Left cardiac atrium (tissue), 4 donors: ENCODE results near the gene GLG1. TPM values are rescaled to one million over a fixed set of nuclear protein-coding genes. Genes with fewer than 3 reads are reported as not detected.

Experiments used
- ATAC-seq, 2 donors: fragments of 200-7000 bp; cut with Tn5 transposase; one replicate each; pipeline ENCODE4 v1.9.1; 2020; ENCODE audit warnings: mild to moderate bottlenecking in 2 of 2, moderate library complexity in 2 of 2
- DNase-seq: peaks from one replicate; pipeline ENCODE4 v3.0.0-alpha.2; 2020
- intact Hi-C, 2 donors: fragments of 100-400 bp; cut with DNase I; formaldehyde crosslinking; loops; one replicate each; pipeline versions ENCODE4 v1.14.1 to v1.15.1; 2022 to 2023
- total RNA-seq, 2 donors: library from RNA; stranded (reverse); fragmentation: NEBNext Ultra II Directional; extraction: Animal tissue kit (Norgen Biotek cat#: 25700); gene quantifications; one replicate each; pipeline ENCODE4 v1.2.1, GENCODE V29; 2021
- donor health status: DM: no; HTN: yes; CAD: no.
- donor health status: DM: no; HTN: yes; CAD: no; lungs with severe emphysema.
- donor health status: DM: yes; HTN: yes; CAD: no.
- donor health status: Dilated cardiomyopathy.

GLG1 gene
- total RNA-seq, 2 donors from 2014 or later, result 78.7 to 86.6 TPM

DNA sequence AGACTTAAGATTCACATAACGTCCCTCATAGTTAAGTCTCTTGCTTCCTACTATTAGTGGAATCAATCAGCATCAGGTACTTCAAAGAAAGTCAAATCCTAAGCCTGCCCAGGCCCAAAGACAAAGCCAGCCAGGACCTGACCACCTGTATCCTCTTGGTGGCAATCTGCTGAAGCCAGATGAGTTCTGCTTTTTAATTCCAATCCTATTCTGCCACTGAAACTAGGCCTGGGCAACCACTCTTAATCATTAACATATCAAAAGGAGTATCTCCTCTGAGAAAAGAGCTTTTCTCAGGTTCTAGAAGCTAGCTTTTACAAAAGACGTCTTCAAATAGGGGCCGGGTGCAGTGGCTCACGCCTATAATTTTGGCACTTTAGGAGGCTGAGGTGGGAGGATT, 15.1 kb upstream of the GLG1 start:
- ATAC-seq (no peak), DNase-seq (no peak)
- intact Hi-C loops, result loop anchor here in 1 of 2 donors (10.0 kb wide), 1 partner anchor 117 kb away; no protein-coding TSS in a partner anchor

DNA sequence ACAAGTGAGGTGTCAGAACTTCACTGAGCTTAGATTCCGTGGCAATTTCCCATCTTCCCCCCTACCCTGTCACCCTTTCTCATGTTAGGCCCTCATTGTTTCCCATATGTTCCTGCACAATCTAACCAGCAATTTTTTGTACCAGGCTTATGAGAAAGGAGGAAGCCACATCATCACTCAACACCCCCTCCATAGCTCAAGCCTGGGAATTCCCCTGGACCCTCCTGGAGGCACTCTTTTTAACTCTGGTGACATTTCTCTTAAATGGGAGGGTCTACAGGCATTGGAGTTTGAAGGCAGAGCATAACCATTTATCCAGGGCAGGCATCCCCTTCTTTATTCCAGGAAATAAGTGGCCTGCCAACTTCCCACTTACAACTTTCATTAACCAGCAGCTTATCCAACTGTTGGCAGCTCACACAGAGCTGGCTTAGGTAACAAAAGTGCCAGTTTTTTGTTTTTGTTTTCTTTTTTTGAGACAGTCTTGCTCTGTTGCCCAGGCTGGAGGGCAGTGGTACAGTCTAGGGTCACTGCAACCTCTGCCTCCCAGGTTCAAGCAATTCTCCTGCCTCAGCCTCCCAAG, 10.4 kb upstream of the GLG1 start:
- no peak for ATAC-seq
- no peak for DNase-seq
- intact Hi-C loops, result no loop called here

GRCh38 chr16:74611721-74612120, 4.8 kb upstream of the GLG1 start:
- DNase-seq, result no peak
- no peak for ATAC-seq
- intact Hi-C loops, result no loop called here

GRCh38 chr16:74608944-74609343, 2.0 kb upstream of the GLG1 start:
- ATAC-seq (no peak), DNase-seq (no peak)
- intact Hi-C loops, result no loop called here

DNA sequence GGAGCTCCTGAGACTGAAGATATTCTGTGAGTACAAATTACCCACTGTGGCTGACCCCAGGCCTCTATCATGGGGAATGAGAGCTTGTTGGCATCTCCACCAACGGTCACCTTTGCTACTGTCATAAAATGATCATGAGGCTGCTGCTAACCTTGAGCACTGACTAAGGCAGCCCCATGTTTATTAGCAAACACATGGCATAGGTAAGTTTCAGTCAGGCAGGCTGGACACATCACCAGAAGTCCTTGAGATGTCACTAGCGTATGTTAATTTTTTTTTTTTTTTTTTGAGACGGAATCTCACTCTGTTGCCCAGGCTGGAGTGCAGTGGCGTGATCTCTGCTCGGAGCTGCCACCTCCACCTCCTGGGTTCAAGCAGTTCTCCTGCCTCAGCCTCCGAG, 1.5 kb upstream of the GLG1 start:
- ATAC-seq, result no peak
- DNase-seq, result no peak
- intact Hi-C loops, result no loop called here

GRCh38 chr16:74607962-74608356, 1.0 kb upstream of the GLG1 start:
- no peak for DNase-seq
- intact Hi-C loops, result no loop called here
- ATAC-seq, result no peak

DNA sequence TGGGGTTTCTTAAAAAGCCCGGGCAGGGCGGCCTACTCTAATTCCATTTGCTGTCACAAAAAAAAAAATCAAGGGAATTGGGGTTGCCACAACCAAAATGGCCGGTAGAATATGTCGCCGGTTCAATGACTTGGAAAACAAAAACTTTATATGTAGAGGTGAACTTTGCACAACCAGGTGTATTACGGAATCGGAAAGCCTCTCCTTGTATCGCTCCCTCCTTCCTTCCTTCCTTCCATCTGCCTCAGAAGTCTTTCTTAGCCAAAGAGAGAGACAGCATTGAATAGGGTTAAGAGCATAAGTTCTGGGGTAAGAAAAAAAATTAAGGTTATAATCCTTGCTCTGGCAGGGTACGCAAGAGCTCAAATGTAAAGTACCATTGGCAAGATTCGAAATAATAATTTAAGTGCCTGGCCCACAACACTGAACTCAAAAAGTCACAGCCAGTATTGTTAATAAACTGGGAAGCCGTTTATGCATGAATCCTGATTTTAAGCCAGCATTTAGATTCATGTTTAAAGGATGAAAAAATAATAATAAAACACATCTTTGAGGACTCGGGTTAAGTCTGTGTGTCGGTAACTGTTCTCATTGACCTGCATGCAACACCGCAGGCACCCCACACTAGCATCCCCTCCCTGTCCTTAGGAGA, 522 bp upstream of the GLG1 start:
- intact Hi-C loops, result no loop called here
- no peak for DNase-seq
- no peak for ATAC-seq

DNA sequence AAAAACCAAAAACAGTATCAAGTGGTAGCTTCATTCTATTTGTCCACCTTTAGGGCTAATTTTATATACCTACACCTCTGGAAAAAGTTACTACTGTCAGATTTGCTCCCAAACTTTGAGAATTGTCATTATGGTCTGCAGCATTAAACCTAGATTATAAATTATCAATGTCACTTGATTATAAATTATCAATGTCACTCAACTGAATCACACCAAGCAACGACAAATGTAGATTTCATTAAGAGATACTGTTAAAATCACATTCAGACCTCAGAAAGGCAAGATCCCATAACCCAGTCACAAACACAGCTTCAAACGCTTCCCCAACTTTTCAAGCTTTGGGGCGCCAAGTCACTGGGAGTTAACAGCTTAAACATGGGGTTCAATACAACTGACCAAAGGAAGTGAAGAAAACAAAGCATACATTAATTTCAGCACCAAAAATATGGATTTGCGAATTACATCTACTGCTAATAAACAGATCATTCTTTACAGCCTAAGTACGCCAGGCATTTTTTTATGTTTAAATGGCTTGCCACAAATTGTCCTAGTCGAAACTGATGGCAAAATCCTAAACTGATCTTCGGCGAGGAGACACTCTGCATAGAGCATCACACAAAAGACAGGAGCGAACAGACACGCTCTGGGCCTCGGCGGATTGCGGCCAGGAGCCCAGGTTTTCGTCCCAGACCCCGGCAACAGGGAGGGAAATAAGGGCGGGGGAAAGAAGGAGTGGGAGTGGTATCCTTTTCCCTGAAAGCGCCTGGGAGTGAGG, 981 bp downstream of the GLG1 start:
- intact Hi-C loops, result no loop called here
- ATAC-seq (peak; percentile 14 to 32), DNase-seq (no peak)

GRCh38 chr16:74605332-74605731, 1.6 kb downstream of the GLG1 start:
- no peak for ATAC-seq
- DNase-seq, result no peak
- intact Hi-C loops, result no loop called here

DNA sequence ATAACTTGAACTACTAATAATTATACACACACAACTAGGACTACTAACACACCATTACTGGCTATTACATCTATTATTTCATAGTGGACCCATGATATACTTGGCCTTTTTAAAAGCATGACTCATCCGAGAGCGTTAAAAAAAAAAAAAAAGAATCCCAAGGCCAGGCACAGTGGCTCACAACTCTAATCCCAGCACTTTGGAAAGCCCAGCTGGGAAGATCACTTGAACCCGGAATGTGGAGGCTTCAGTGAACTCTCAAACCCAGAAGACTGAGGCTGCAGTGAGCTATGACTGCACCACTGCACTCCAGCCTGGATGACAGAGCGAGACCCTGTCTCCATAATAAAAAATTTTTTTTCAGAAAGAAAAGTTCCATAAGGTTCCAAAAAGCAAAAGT, 3.1 kb downstream of the GLG1 start:
- no peak for DNase-seq
- intact Hi-C loops, result no loop called here
- ATAC-seq, result peak in 1 of 2 donors; percentile 10

- ATAC-seq, result peak in 1 of 2 donors; percentile 41
- intact Hi-C loops, result no loop called here
These were observed 5.6 kb downstream of the GLG1 start for GRCh38 chr16:74601126-74601871.

GRCh38 chr16:74596586-74596985, 10.3 kb downstream of the GLG1 start:
- ATAC-seq (no peak), DNase-seq (no peak)
- intact Hi-C loops, result no loop called here

More at GRCh38 chr16:74601126-74601871, 5.6 kb downstream of the GLG1 start:
- no peak for DNase-seq

- intact Hi-C loops, result no loop called here
- ATAC-seq (no peak), DNase-seq (no peak)
These were observed 14.1 kb downstream of the GLG1 start for GRCh38 chr16:74592847-74593246.

- intact Hi-C loops, result no loop called here
- DNase-seq (no peak), ATAC-seq (no peak)
These were observed 14.9 kb downstream of the GLG1 start for GRCh38 chr16:74591876-74592650.

DNA sequence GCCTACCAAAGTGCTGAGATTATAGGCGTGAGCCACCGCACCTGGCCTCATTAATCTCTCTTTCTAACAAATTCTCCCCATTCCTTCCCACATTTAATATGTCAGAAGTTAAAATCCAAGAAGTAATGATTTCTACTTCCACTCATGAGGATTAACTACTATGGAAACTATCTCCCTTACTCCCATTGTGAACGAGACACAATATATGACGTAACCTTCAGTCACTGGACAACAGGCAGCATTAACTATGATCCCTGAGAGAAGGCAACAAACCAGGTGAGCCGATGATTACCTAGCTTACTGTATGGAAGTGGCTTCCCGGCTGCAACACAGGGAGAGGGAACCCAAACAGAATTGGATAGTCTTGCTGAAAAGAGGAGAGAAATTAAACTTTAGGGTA, 20.0 kb downstream of the GLG1 start:
- DNase-seq (no peak), ATAC-seq (no peak)
- intact Hi-C loops, result no loop called here

GRCh38 chr16:74585846-74586443, 21.0 kb downstream of the GLG1 start:
- intact Hi-C loops, result no loop called here
- ATAC-seq, result no peak
- DNase-seq, result no peak

DNA sequence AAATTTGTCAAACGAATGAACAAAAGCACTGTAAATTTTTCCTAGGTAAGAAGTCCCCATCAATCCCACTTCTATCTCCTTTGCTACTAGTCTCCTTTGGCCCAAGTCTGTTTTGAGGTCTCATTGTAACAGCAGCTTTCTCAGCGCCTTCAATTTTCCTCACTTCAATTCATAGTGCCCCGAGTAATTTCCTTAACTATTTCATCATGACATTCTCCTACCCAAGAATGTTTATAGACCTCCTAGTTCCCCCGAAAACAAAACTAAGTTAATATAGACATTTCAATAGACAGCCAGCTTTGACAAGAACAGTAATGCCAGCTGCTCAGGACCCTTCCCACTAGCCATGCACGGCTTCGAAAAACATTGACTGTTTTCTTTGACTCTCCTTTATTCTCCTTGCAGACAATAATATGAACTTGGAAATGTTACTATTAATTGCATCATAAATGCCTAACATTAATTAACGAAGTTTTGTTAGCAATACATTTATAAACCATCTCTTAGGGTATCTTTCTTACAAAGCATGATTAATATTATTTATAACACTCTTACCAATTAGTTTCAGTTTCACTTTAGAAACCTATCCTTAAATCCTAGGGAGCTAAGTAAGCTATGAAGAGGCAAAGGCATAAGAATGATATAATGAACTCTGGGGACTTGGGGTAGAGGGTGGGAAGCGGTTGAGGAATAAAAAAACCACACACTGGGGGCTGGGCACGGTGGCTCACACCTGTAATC, 22.8 kb downstream of the GLG1 start:
- DNase-seq (no peak), ATAC-seq (no peak)
- intact Hi-C loops, result no loop called here

- ATAC-seq (no peak), DNase-seq (no peak)
- intact Hi-C loops, result no loop called here
These were observed 23.9 kb downstream of the GLG1 start for GRCh38 chr16:74582970-74583369.
